Measurements from ENCODE around the gene COLEC12. TPM values are rescaled to one million over a fixed set of nuclear protein-coding genes. Genes with fewer than 3 reads are reported as not detected.

The COLEC12 gene
- total and polyA plus RNA-seq, 2 donors (not counting 3 experiments of a cell fraction or from before 2014, with no cell fraction given), result 8.0 to 17.1 TPM

GRCh38 chr18:305003-305501, 195.4 kb downstream of the COLEC12 start:
- no peaks in the 10 kb centered on the region for H3K9me3 ChIP-seq (replicated peaks; ENCODE audit: control insufficient read depth, insufficient read depth, low read length)
- TF ChIP-seq EZH2 (IDR thresholded peaks at IDR 0.05; ENCODE audit: borderline replicate concordance, low read depth, low read length, severe bottlenecking), result no peak
- TF ChIP-seq GATA2 (IDR thresholded peaks at IDR 0.05; ENCODE audit: insufficient read depth, insufficient read length, low read depth, low read length), result no peak
- TF ChIP-seq, protein P1, sequence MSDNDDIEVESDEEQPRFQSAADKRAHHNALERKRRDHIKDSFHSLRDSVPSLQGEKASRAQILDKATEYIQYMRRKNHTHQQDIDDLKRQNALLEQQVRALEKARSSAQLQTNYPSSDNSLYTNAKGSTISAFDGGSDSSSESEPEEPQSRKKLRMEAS (IDR thresholded peaks at IDR 0.05; ENCODE audit: insufficient read depth, insufficient read length), result no peak
- TF ChIP-seq CTCF (IDR thresholded peaks at IDR 0.05; ENCODE audit: extremely low read depth in 1 of 2, insufficient read depth in 1 of 2, low read depth in 1 of 2, low read length in 2 of 2), result no peak
- TF ChIP-seq JUN (IDR thresholded peaks at IDR 0.05; ENCODE audit: borderline replicate concordance, insufficient read depth, insufficient read length, low read depth), result no peak
- TF ChIP-seq POLR2AphosphoS5 (IDR thresholded peaks at IDR 0.05; ENCODE audit: insufficient read depth, low read depth, low read length), result no peak
- TF ChIP-seq POLR2A (IDR thresholded peaks at IDR 0.05; ENCODE audit: low read depth, low read length), result no peak
- no peak for TF ChIP-seq MYC (IDR thresholded peaks at IDR 0.05; ENCODE audit: low read depth, low read length)
- no peak for TF ChIP-seq FOS (IDR thresholded peaks at IDR 0.05; ENCODE audit: borderline replicate concordance, insufficient read depth, low read length)
- H3K27ac ChIP-seq (ENCODE audit: insufficient read depth, low read depth, low read length), result no peak overlapping the region
- H3K27me3 ChIP-seq (ENCODE audit: control insufficient read depth in 2 of 2, insufficient read depth in 2 of 2, low read length in 2 of 2), result peaks cover 0 to 9% of the 10 kb centered on the region in 2 experiments
- intact Hi-C loops (cut with micrococcal nuclease), result no loop called here
- BruUV-seq (replicated peaks), result no TSS peak
- DNase-seq (ENCODE audit: low read depth, low spot score) (no peak), FAIRE-seq (no peak)
- dilution Hi-C loops (cut with MboI; ENCODE audit: extremely low pct_ligation_motif_present, low sequenced_read_pairs), result no loop called here
- peaks cover 6% of the 10 kb centered on the region for H3K4me1 ChIP-seq (ENCODE audit: control insufficient read depth, extremely low read depth, insufficient read depth, low read length)
- H3K9me1 ChIP-seq (replicated peaks; ENCODE audit: control insufficient read depth, extremely low read depth, insufficient read depth, low read length), result no peaks in the 10 kb centered on the region
- no peak overlapping the region for H3K4me3 ChIP-seq (replicated peaks in 1 of 3; ENCODE audit: insufficient read depth in 1 of 3, low read depth in 1 of 3, low read length in 3 of 3)
- POLR2A ChIA-PET, result interaction anchor here (0.7 kb wide), 1 partner anchor 152 kb away, joined by 5 read pairs; no protein-coding TSS in a partner anchor
- H3K4me2 ChIP-seq (ENCODE audit: insufficient read depth, low read length), result no peak overlapping the region
- no peak overlapping the region for H3K9ac ChIP-seq (replicated peaks; ENCODE audit: extremely low read depth, insufficient read depth, low read length)
- no peaks in the 10 kb centered on the region for H3K36me3 ChIP-seq (ENCODE audit: control insufficient read depth in 2 of 2, extremely low read depth in 1 of 2, insufficient read depth in 2 of 2, low read length in 2 of 2)
- no peaks in the 10 kb centered on the region for H4K20me1 ChIP-seq (replicated peaks; ENCODE audit: control insufficient read depth, extremely low read depth, insufficient read depth, low read length)
- H3K79me2 ChIP-seq (ENCODE audit: control insufficient read depth, insufficient read depth, low read length), result no peaks in the 10 kb centered on the region
- no peak overlapping the region for H2AFZ ChIP-seq (ENCODE audit: low read depth, low read length)
- CTCF ChIA-PET, result interaction anchor here (0.7 to 2.4 kb wide), 4 partner anchors 8 to 188 kb away, joined by 3 to 10 read pairs (median 4); no protein-coding TSS in a partner anchor
